HG03442 (cell line): Measurements from ENCODE around the gene COL5A1.
"Not testable (repeated sequence)": the region's sequence is repeated elsewhere in the genome, so short reads cannot be mapped to it uniquely, and the experiment has no call there.

Source experiments
- ATAC-seq: cut with Tn5 transposase; IDR thresholded peaks from one replicate; pipeline ENCODE4 v1.9.1; 2021; ENCODE audit warnings: mild to moderate bottlenecking, moderate library complexity; ENCODE audit not compliant: unreplicated experiment

COL5A1 gene

DNA sequence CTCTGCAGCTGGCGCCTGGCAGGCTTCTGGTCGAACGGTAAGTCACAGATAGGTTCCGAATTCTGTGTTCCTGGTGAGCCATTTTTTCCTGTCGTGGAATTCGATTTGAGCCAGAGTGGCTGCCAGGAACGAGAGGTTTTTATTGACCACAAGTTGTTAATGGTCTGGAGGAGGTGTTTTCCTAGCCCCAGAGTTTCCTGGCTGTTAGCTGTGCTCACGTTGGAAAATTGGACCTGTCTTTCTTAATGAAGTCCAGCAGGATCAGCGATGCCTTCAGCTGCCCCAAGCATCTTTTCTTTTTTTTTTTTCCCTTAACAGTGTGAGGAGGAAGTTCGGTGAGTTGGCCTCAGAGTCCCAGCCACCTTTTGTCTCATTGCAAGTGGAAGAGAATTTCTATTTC is 62.9 kb downstream of the COL5A1 start:
- ATAC-seq: no peak

- ATAC-seq: no peak
These were observed 64.2 kb downstream of the COL5A1 start for GRCh38 chr9:134705786-134706185.

GRCh38 chr9:134706522-134706921 is 64.9 kb downstream of the COL5A1 start:
- ATAC-seq: no peak

DNA sequence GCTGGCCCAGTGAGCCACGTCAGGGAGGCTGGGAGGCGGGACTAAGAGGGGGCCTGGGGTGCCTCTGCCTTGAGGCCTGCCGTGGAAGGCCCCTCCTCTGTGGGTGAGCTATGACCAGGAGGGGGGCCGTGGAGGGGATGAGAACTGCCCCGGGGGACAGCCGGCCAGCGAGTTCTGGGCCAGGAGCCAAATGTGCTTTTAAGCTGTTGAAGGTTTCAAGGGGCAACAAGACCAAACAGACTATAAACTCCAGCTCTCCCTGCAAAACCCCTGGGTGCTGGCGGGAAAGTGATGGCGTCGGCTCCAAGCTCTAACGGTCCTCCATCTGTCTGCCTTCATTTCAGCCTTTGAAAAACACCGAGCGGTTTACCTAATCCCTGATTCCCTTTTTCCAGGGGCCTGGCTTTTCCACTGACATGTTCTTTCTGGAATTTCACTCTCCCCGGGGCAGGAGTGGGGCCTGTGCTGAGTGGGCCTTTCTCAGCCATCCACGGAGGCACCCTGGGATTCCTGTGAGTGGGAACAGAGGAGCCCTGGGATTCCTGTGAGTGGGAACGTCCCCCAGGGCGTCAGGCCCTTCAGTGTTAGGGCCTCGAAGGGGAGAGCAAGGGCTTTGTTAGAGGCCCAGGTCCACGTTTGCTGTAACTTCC is 65.6 kb downstream of the COL5A1 start:
- no peak for ATAC-seq

DNA sequence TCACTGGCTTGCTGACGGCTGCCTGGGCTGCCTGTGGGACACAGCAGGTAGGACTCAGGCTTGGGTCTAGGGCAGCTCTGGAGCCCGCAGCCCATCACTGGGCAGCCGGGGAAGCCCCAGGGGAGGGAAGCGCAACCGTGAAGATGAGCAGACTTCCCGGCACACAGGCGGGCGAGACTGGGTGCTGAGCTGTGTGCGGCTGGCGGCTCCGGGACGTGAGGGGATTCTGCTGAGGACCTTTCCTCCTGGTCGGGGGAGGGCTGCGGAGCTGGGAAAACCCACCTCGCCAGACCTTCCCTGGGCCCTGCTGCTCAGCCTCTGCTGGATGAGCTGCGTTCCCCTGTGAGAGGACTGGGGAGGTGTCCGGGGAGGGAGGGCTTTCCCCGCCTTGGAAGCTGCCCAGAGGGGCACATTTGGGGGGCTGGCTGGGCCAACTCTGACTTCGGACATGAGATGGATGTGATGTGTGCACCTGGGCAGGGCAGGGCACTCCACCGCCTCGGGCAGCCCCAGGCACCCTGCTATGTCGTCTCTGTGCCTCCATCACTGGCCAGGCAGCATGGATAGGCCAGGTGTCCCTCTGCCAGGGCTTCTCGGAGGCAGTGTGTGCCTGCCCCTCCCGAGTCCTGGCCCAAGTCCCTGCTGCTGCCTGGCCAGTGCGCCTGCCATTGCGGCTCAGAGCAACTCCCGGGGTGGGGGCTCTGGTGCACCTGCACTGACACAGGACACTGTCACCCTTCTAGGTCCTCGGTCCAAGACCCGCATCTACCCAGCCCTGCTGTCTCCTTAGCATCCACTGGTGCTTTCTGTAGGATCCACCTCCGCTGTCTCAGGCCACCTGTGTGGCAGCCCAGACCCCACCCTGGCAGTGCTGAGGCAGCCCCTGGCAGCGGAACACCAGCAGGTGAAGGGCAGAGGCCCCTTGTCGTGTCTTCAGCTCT is 66.4 kb downstream of the COL5A1 start:
- no peak for ATAC-seq

DNA sequence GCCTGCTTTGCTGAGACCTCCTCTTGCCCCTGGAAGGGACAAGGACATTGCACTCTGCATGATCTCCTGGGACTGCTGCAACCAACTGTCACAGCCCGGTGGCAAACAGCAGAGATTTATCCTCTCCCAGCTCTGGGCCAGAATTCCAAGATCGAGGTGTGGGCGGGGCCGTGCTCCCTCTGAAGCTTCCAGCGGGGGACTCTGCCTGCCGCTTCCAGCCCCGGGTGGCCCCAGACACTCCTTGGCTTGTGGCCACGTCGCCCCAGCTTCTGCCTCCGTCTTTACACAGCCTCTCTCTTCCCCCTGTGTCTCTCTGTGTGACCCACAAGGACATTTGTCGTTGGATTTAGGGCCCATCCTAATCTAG is 67.1 kb downstream of the COL5A1 start:
- no peak for ATAC-seq

GRCh38 chr9:134709512-134710270 is 68.1 kb downstream of the COL5A1 start:
- no peak for ATAC-seq

GRCh38 chr9:134710271-134710540 is 68.6 kb downstream of the COL5A1 start:
- no peak for ATAC-seq

DNA sequence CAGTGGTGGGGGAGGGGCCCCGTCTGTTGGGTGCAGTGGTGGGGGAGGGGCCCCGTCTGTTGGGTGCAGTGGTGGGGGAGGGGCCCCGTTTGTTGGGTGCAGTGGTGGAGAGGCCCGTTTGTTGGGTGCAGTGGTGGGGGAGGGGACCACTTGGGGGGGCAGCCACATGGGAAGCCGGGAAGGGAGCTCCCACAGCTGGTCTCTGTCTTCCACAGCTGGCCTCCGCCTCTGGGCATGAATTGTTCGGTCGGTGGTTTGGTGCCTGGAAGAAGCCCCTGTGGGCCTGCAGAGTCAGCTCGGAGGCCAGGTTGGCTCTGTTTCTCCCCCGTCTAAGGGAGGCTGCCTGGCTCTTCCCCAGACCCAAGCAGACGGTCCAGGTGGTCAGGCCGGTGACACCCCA is 69.3 kb downstream of the COL5A1 start:
- no peak for ATAC-seq

GRCh38 chr9:134712243-134712642 is 70.6 kb downstream of the COL5A1 start:
- ATAC-seq: no peak

- ATAC-seq: no peak
These were observed 71.3 kb downstream of the COL5A1 start for GRCh38 chr9:134712926-134713325.

- ATAC-seq: not testable (repeated sequence)
These were observed 73.9 kb downstream of the COL5A1 start for GRCh38 chr9:134715536-134715935.

DNA sequence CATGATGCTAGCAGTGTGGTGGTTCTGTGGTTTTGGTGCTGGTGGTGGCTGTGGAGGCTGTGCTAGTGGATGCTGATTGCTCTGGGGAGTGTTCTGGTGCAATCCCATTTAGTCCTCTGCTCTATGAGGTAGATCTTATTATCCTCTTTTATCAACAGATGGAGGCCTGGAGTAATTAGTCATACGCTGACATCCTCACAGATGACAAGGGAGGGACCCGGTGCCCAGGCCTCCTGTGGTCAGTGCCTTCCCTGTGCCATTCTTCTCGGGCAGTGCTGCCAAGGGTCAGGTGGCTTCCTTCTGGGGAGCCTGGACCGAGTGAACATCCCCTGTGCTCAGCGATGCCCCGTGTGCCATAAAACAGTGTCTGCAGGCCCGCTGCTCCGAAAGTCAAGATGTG is 74.5 kb downstream of the COL5A1 start:
- ATAC-seq: no peak

- ATAC-seq: no peak
These were observed 75.5 kb downstream of the COL5A1 start for GRCh38 chr9:134717056-134717455.

- no peak for ATAC-seq
These were observed 76.5 kb downstream of the COL5A1 start for GRCh38 chr9:134717924-134718645.

DNA sequence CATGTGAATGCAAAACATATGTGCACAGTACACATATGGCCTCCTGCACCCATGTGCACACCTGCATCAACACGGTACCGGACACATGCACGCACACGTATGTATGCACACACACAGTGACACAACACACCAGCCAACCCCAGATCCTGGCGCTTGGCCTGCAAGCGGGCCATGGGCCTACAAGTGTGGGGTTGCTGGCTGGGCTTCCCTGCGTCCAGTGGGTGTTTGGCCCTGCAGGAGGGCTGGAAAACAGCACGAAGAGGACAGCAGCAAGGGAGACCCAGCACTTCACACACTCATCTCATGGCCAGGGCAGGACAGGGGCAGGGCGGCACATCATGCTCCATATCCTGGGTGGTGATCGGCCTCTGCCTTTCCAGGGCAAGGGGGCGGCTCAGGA is 77.7 kb downstream of the COL5A1 start:
- ATAC-seq: no peak

GRCh38 chr9:134720136-134720753 is 78.6 kb downstream of the COL5A1 start:
- no peak for ATAC-seq

- ATAC-seq: no peak
These were observed 79.2 kb downstream of the COL5A1 start for GRCh38 chr9:134720796-134721195.

- no peak for ATAC-seq
These were observed 79.7 kb downstream of the COL5A1 start for GRCh38 chr9:134721344-134721743.

- no peak for ATAC-seq
These were observed 80.6 kb downstream of the COL5A1 start for GRCh38 chr9:134722120-134722701.
